ENCODE measurements around the gene KCTD5.

KCTD5 gene

DNA sequence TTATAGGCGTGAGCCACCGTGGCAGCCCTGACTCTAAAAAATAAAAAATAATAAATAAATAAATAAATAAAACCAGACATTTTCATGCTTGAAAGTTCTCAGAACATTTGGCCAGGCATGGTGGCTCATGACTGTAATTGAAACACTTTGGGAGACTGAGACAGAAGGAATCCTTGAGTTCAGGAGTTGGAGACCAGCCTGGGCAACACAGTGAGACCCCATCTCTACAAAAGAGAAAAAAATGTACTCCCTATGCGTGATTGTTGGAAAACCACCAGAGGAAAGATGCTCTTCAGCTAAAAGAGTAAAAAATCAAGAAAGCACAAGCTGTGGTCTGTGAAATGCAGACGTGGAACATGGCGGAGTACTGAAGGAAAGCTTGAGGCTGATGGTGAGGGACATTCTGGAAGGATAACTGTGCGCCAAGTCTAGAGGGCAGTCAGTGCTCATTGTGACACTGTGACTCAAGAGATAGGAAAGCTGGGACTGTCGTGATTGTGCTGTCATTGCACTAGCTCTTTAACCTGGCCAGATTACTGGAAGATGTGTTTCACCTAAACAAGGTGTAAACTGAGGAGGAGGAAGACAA lies 41.9 kb downstream of the KCTD5 start:
- ChIA-PET CTCF (interaction anchor here (0.6 to 1.0 kb wide), 2 partner anchors 97 to 144 kb away, joined by 3 to 5 read pairs; no protein-coding TSS in a partner anchor), POLR2A (interaction anchor here (0.6 kb wide), 1 partner anchor 16 kb away, joined by 4 read pairs; no protein-coding TSS in a partner anchor)
- Histone ChIP-seq H3K36me3 (ENCODE audit: control insufficient read depth in 2 of 2, insufficient read depth in 1 of 2, low read length in 2 of 2) (no peaks in the 10 kb centered on the region), H3K4me3 (ENCODE audit: low read depth, low read length) (no peak overlapping the region), H3K27ac (ENCODE audit: extremely low read depth, low read depth, low read length) (no peak overlapping the region), H3K9me3 (ENCODE audit: control insufficient read depth, insufficient read depth, low read depth, low read length) (no peaks in the 10 kb centered on the region), H3K4me1 (ENCODE audit: control insufficient read depth, insufficient read depth, low read length) (no peaks in the 10 kb centered on the region)
- TF ChIP-seq ZBTB7A (tag by site-specific recombination; IDR thresholded peaks at IDR 0.05; ENCODE audit: low read depth) (no peak), ZNF121 (tag by site-specific recombination; IDR thresholded peaks at IDR 0.05) (peak; percentile 75; the same call in 1 of the 2 replicates)

DNA sequence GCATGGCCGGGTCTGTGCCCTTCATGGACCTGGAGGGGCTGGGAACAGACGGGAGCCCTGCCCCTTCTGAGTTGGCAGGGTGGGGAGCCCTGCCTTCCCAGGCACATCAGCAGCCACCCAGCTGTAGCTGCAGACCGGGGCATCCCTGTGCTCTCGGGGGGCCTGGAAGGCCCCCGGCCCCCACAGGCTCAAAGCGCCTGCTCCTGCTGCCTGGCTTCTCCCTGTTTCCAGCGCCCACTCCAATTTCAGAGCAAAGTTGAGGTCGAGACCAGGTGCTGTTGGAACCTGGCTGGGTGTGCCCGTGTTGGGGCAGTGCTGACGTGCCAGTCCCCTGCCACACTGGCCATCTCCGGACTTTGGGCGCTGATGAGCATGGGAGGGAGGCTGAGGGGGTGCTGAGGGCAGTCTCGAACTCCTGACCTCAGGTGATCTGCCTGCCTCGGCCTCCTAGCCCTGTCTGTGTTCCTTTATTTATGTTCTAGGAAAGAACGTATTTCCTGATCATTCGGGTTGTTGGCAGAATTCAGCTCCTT lies 42.6 kb downstream of the KCTD5 start:
- POLR2A ChIA-PET = interaction anchor here (0.6 kb wide), 1 partner anchor 16 kb away, joined by 4 read pairs; no protein-coding TSS in a partner anchor
- Histone ChIP-seq H3K27ac (ENCODE audit: extremely low read depth, low read depth, low read length) (no peak overlapping the region), H3K4me1 (ENCODE audit: control insufficient read depth, insufficient read depth, low read length) (no peaks in the 10 kb centered on the region), H3K36me3 (ENCODE audit: control insufficient read depth in 2 of 2, insufficient read depth in 1 of 2, low read length in 2 of 2) (no peaks in the 10 kb centered on the region), H3K9me3 (ENCODE audit: control insufficient read depth, insufficient read depth, low read depth, low read length) (no peaks in the 10 kb centered on the region), H3K4me3 (ENCODE audit: low read depth, low read length) (no peak overlapping the region)
- TF ChIP-seq ZNF585B (tag by site-specific recombination; IDR thresholded peaks at IDR 0.05) = no peak
- TF ChIP-seq, protein P1, sequence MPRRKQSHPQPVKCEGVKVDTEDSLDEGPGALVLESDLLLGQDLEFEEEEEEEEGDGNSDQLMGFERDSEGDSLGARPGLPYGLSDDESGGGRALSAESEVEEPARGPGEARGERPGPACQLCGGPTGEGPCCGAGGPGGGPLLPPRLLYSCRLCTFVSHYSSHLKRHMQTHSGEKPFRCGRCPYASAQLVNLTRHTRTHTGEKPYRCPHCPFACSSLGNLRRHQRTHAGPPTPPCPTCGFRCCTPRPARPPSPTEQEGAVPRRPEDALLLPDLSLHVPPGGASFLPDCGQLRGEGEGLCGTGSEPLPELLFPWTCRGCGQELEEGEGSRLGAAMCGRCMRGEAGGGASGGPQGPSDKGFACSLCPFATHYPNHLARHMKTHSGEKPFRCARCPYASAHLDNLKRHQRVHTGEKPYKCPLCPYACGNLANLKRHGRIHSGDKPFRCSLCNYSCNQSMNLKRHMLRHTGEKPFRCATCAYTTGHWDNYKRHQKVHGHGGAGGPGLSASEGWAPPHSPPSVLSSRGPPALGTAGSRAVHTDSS (tag by site-specific recombination; IDR thresholded peaks at IDR 0.05) = no peak
- TF ChIP-seq ZNF658 (tag by site-specific recombination; IDR thresholded peaks at IDR 0.05) = no peak
- TF ChIP-seq, protein P2, sequence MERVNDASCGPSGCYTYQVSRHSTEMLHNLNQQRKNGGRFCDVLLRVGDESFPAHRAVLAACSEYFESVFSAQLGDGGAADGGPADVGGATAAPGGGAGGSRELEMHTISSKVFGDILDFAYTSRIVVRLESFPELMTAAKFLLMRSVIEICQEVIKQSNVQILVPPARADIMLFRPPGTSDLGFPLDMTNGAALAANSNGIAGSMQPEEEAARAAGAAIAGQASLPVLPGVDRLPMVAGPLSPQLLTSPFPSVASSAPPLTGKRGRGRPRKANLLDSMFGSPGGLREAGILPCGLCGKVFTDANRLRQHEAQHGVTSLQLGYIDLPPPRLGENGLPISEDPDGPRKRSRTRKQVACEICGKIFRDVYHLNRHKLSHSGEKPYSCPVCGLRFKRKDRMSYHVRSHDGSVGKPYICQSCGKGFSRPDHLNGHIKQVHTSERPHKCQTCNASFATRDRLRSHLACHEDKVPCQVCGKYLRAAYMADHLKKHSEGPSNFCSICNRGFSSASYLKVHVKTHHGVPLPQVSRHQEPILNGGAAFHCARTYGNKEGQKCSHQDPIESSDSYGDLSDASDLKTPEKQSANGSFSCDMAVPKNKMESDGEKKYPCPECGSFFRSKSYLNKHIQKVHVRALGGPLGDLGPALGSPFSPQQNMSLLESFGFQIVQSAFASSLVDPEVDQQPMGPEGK (tag by site-specific recombination; IDR thresholded peaks at IDR 0.05) = no peak
- TF ChIP-seq ZBTB7A (tag by site-specific recombination; IDR thresholded peaks at IDR 0.05; ENCODE audit: low read depth) = no peak
- TF ChIP-seq, protein P3, sequence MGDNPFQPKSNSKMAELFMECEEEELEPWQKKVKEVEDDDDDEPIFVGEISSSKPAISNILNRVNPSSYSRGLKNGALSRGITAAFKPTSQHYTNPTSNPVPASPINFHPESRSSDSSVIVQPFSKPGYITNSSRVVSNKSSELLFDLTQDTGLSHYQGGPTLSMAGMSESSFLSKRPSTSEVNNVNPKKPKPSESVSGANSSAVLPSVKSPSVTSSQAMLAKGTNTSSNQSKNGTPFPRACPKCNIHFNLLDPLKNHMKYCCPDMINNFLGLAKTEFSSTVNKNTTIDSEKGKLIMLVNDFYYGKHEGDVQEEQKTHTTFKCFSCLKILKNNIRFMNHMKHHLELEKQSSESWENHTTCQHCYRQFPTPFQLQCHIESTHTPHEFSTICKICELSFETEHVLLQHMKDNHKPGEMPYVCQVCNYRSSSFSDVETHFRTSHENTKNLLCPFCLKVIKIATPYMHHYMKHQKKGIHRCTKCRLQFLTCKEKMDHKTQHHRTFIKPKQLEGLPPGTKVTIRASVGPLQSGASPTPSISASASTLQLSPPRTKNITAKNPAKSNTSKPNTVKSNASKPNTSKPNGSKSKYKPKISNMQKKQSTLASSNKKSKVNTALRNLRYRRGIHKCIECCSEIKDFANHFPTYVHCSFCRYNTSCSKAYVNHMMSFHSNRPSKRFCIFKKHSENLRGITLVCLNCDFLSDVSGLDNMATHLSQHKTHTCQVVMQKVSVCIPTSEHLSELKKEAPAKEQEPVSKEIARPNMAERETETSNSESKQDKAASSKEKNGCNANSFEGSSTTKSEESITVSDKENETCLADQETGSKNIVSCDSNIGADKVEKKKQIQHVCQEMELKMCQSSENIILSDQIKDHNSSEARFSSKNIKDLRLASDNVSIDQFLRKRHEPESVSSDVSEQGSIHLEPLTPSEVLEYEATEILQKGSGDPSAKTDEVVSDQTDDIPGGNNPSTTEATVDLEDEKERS (tag by site-specific recombination; IDR thresholded peaks at IDR 0.05) = no peak
- no peak for TF ChIP-seq ZNF350 (tag by site-specific recombination; IDR thresholded peaks at IDR 0.05)
- TF ChIP-seq ZNF843 (tag by site-specific recombination; IDR thresholded peaks at IDR 0.05) = no peak
- CTCF ChIA-PET = interaction anchor here (0.5 to 1.0 kb wide), 3 partner anchors 55 to 144 kb away, joined by 3 to 5 read pairs (median 4); no protein-coding TSS in a partner anchor

DNA sequence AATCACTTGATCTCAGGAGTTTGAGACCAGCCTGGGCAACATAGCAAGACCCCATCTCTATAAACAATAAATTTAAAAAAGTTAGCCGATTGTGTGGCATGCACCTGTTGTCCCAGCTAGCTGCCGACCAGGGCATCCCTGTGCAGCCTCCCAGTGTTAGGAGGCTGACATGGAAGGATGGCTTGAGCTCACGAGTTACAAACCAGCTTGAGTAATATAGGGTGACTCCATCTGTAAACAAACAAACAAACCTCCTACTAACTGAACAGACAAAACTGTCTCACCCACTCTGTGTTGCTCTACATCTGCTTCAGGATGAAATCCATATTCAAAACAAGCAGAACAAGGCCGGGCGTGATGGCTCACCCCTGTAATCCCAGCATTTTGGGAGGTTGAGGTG lies 44.6 kb downstream of the KCTD5 start:
- Histone ChIP-seq H3K27ac (ENCODE audit: extremely low read depth, low read depth, low read length) (no peak overlapping the region), H3K4me1 (ENCODE audit: control insufficient read depth, insufficient read depth, low read length) (no peaks in the 10 kb centered on the region), H3K4me3 (ENCODE audit: low read depth, low read length) (no peak overlapping the region), H3K9me3 (ENCODE audit: control insufficient read depth, insufficient read depth, low read depth, low read length) (no peaks in the 10 kb centered on the region), H3K36me3 (ENCODE audit: control insufficient read depth in 2 of 2, insufficient read depth in 1 of 2, low read length in 2 of 2) (no peaks in the 10 kb centered on the region)
- ChIA-PET POLR2A (no interaction called here), CTCF (interaction anchor here (0.8 kb wide), 1 partner anchor 199 kb away, joined by 3 read pairs; no protein-coding TSS in a partner anchor)
- TF ChIP-seq ZNF791 (tag by site-specific recombination; IDR thresholded peaks at IDR 0.05) = no peak
- TF ChIP-seq ZFHX2 (tag by site-specific recombination; conservative IDR thresholded peaks at IDR 0.05) = peak; percentile 39
